Sigmoid colon (tissue), 3 donors: Measurements from ENCODE around the gene C3orf70.

ENCODE experiments used
- CTCF ChIP-seq, 4 experiments: fragments of 450-650 bp in 3 of 4; fragments of 200-600 bp in 1 of 4; IDR thresholded peaks; one replicate each; pipeline ENCODE4 v1.5.1; 2016 to 2019; ENCODE audit warnings: antibody characterized with exemption in 4 of 4, mild to moderate bottlenecking in 3 of 4, moderate library complexity in 2 of 4
- POLR2A ChIP-seq, 2 donors: fragments of 450-650 bp; IDR thresholded peaks; one replicate each; pipeline ENCODE4 v1.6.1; 2016; ENCODE audit warnings: antibody characterized with exemption in 2 of 2, mild to moderate bottlenecking in 2 of 2, moderate library complexity in 2 of 2

DNA sequence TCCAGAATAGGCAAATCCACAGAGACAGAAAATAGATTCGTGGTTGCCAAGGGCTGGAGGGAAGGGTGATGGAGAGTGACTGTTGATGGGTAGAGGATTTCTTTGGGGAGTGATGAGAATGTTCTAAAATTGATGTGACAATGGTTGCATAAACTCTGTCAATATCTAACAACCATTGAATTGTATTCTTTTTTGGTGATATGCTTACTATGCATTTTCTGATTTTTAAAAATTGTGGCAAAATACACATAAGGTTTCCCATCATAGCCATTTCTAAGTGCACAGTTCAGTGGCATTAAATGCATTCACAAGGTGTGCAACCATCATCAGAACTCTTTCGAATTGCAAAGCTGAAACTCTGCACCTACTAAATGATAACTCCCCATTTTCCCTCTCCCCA lies 44.2 kb upstream of the C3orf70 start:
- TF ChIP-seq CTCF (IDR thresholded peaks at IDR 0.05) (no peak), POLR2A (IDR thresholded peaks at IDR 0.05) (no peak)
